ENCODE results near the gene RHBDF1. TPM values are rescaled to one million over a fixed set of nuclear protein-coding genes. Genes with fewer than 3 reads are reported as not detected.
"Not testable (repeated sequence)": the region's sequence is repeated elsewhere in the genome, so short reads cannot be mapped to it uniquely, and the experiment has no call there.

The RHBDF1 gene
- total and polyA plus RNA-seq, 8 donors: 33.4 to 50.0 (median 39.7) TPM

DNA sequence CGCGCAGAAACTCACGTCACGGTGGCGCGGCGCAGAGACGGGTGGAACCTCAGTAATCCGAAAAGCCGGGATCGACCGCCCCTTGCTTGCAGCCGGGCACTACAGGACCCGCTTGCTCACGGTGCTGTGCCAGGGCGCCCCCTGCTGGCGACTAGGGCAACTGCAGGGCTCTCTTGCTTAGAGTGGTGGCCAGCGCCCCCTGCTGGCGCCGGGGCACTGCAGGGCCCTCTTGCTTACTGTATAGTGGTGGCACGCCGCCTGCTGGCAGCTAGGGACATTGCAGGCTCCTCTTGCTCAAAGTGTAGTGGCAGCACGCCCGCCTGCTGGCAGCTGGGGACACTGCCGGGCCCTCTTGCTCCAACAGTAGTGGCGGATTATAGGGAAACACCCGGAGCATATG lies 61.7 kb downstream of the RHBDF1 start:
- H3K36me3 ChIP-seq; H3K9me3 ChIP-seq; H3K4me3 ChIP-seq; H3K4me1 ChIP-seq; intact Hi-C loops (cut with DNase I); H3K27me3 ChIP-seq; H3K27ac ChIP-seq: not testable (repeated sequence)
- DNase-seq (peak in 2 of 4 donors; percentile 95 to 98), ATAC-seq (peak; percentile 41)
- TF ChIP-seq, protein P1, sequence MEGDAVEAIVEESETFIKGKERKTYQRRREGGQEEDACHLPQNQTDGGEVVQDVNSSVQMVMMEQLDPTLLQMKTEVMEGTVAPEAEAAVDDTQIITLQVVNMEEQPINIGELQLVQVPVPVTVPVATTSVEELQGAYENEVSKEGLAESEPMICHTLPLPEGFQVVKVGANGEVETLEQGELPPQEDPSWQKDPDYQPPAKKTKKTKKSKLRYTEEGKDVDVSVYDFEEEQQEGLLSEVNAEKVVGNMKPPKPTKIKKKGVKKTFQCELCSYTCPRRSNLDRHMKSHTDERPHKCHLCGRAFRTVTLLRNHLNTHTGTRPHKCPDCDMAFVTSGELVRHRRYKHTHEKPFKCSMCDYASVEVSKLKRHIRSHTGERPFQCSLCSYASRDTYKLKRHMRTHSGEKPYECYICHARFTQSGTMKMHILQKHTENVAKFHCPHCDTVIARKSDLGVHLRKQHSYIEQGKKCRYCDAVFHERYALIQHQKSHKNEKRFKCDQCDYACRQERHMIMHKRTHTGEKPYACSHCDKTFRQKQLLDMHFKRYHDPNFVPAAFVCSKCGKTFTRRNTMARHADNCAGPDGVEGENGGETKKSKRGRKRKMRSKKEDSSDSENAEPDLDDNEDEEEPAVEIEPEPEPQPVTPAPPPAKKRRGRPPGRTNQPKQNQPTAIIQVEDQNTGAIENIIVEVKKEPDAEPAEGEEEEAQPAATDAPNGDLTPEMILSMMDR (IDR thresholded peaks at IDR 0.05): peak; percentile 42 to 47

DNA sequence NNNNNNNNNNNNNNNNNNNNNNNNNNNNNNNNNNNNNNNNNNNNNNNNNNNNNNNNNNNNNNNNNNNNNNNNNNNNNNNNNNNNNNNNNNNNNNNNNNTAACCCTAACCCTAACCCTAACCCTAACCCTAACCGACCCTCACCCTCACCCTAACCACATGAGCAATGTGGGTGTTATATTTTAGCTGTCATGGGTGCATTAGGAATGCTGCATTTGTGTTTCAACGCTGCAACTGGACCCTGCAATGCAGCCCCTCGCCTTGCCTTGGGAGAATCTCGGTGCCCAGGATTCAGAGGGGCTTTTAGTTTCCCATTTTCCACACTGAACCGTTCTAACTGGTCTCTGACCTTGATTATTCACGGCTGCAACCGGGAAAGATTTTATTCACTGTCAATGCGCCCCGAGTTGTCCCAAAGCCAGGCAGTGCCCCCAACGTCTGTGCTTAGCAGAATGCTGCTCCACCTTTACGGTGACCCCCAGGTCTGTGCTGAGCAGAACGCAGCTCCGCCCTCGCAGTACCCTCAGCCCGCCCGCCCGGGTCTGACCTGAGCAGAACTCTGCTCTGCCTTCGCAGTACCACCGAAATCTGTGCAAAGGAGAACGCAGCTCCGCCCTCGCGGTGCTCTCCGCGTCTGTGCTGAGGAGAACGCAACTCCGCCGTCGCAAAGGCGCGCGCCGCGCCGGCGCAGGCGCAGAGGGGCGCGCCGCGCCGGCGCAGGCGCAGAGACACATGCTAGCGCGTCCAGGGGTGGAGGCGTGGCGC lies 62.3 kb downstream of the RHBDF1 start:
- Histone ChIP-seq H3K9me3 (no peaks in the 10 kb centered on the region), H3K27me3 (no peaks in the 10 kb centered on the region), H3K36me3 (no peaks in the 10 kb centered on the region), H3K4me3 (no peak overlapping the region), H3K27ac (no peak overlapping the region), H3K4me1 (no peaks in the 10 kb centered on the region)
- intact Hi-C loops (cut with DNase I): no loop called here
- DNase-seq: peak in 3 of 4 donors; percentile 13 to 66 (median 17)
- TF ChIP-seq, protein P1 (IDR thresholded peaks at IDR 0.05): no peak
- peak; percentile 95 for ATAC-seq

Small RNA genes lying within 50 kb of the gene (microRNA-seq; reads per million reads assigned to microRNA genes)
- gene MIR6859-4: 0 reads per million in 2 donors

Other genes with a start within 250 kb of the RHBDF1 start
- gene POLR3K, start 19.0 kb downstream of the RHBDF1 start, total RNA-seq: 10 to 100 TPM; 12.6 to 13.4 TPM
- gene POLR3K, start 19.0 kb downstream of the RHBDF1 start, polyA plus RNA-seq (ENCODE audit: insufficient read length in 6 of 6): 10 to 100 TPM in 5 of 6 donors, 1 to 10 TPM in 1; 9.6 to 12.1 (median 10.6) TPM
- 10 to 100 TPM; 19.1 to 22.2 TPM for gene SNRNP25, start 18.8 kb downstream of the RHBDF1 start, total RNA-seq
- gene SNRNP25, start 18.8 kb downstream of the RHBDF1 start, polyA plus RNA-seq (ENCODE audit: insufficient read length in 6 of 6): 10 to 100 TPM; 33.5 to 51.5 (median 40.6) TPM
- gene MPG, start 5.6 kb upstream of the RHBDF1 start, total RNA-seq: 10 to 100 TPM; 46.3 to 47.6 TPM
- gene MPG, start 5.6 kb upstream of the RHBDF1 start, polyA plus RNA-seq (ENCODE audit: insufficient read length in 6 of 6): 10 to 100 TPM; 22.2 to 35.9 (median 24.8) TPM
- gene NPRL3, start 66.0 kb upstream of the RHBDF1 start, total RNA-seq: 10 to 100 TPM; 29.5 to 39.5 TPM
- gene NPRL3, start 66.0 kb upstream of the RHBDF1 start, polyA plus RNA-seq (ENCODE audit: insufficient read length in 6 of 6): 10 to 100 TPM; 29.3 to 35.1 (median 33.4) TPM
- not detected for gene HBZ, start 80.0 kb upstream of the RHBDF1 start, total RNA-seq
- 1 to 10 TPM in 5 of 6 donors, under 1 TPM in 1; 0.52 to 8.7 (median 4.2) TPM for gene HBZ, start 80.0 kb upstream of the RHBDF1 start, polyA plus RNA-seq (ENCODE audit: insufficient read length in 6 of 6)
- gene HBM, start 93.3 kb upstream of the RHBDF1 start, total RNA-seq: not detected
- gene HBM, start 93.3 kb upstream of the RHBDF1 start, polyA plus RNA-seq (ENCODE audit: insufficient read length in 6 of 6): 10 to 100 TPM in 2 of 6 donors, 1 to 10 TPM in 4; 2.8 to 12.6 (median 6.9) TPM
- gene HBA2, start 100.2 kb upstream of the RHBDF1 start, total RNA-seq: 100 to 1,000 TPM; 142 to 149 TPM
- gene HBA2, start 100.2 kb upstream of the RHBDF1 start, polyA plus RNA-seq (ENCODE audit: insufficient read length in 6 of 6): 1,000 to 10,000 TPM in 5 of 6 donors, 100 to 1,000 TPM in 1; 922 to 5,766 (median 2,352) TPM
- 100 to 1,000 TPM; 159 to 211 TPM for gene HBA1, start 104.0 kb upstream of the RHBDF1 start, total RNA-seq
- 1,000 to 10,000 TPM in 4 of 6 donors, 100 to 1,000 TPM in 2; 599 to 3,734 (median 1,618) TPM for gene HBA1, start 104.0 kb upstream of the RHBDF1 start, polyA plus RNA-seq (ENCODE audit: insufficient read length in 6 of 6)
- gene HBQ1, start 107.8 kb upstream of the RHBDF1 start, total RNA-seq: not detected
- 1 to 10 TPM in 3 of 6 donors, under 1 TPM in 3; 0.42 to 1.8 (median 1.1) TPM for gene HBQ1, start 107.8 kb upstream of the RHBDF1 start, polyA plus RNA-seq (ENCODE audit: insufficient read length in 6 of 6)
- gene LUC7L, start 156.8 kb upstream of the RHBDF1 start, total RNA-seq: 10 to 100 TPM; 55.5 to 62.7 TPM
- 100 to 1,000 TPM; 108 to 173 (median 149) TPM for gene LUC7L, start 156.8 kb upstream of the RHBDF1 start, polyA plus RNA-seq (ENCODE audit: insufficient read length in 6 of 6)
- 10 to 100 TPM; 63.5 to 92.6 TPM for gene FAM234A, start 162.2 kb upstream of the RHBDF1 start, total RNA-seq
- 10 to 100 TPM; 49.7 to 61.5 (median 55.5) TPM for gene FAM234A, start 162.2 kb upstream of the RHBDF1 start, polyA plus RNA-seq (ENCODE audit: insufficient read length in 6 of 6)
- 1 to 10 TPM; 3.9 to 8.3 TPM for gene RGS11, start 203.3 kb upstream of the RHBDF1 start, total RNA-seq
- 1 to 10 TPM; 1.8 to 6.0 (median 3.7) TPM for gene RGS11, start 203.3 kb upstream of the RHBDF1 start, polyA plus RNA-seq (ENCODE audit: insufficient read length in 6 of 6)
- 1 to 10 TPM; 1.0 to 1.1 TPM for gene ARHGDIG, start 208.0 kb upstream of the RHBDF1 start, total RNA-seq
- 1 to 10 TPM in 2 of 6 donors, under 1 TPM in 3, not detected in 1; 0.52 to 2.6 (median 0.97) TPM for gene ARHGDIG, start 208.0 kb upstream of the RHBDF1 start, polyA plus RNA-seq (ENCODE audit: insufficient read length in 6 of 6)
- under 1 TPM; 0.32 to 0.60 TPM for gene PDIA2, start 210.5 kb upstream of the RHBDF1 start, total RNA-seq
- 1 to 10 TPM in 1 of 6 donors, under 1 TPM in 5; 0.29 to 1.2 (median 0.67) TPM for gene PDIA2, start 210.5 kb upstream of the RHBDF1 start, polyA plus RNA-seq (ENCODE audit: insufficient read length in 6 of 6)

Data from left lung (tissue), 10 donors.